Suprapubic skin (tissue), 3 donors: ENCODE data around the gene SMG5.

Experiments used
- POLR2A ChIP-seq, 2 donors: fragments of 450-650 bp; IDR thresholded peaks; one replicate each; pipeline ENCODE4 v1.6.1; 2017; ENCODE audit warnings: antibody characterized with exemption in 2 of 2, mild to moderate bottlenecking in 2 of 2, moderate library complexity in 2 of 2
- TF ChIP-seq, protein P1 (sequence below), 2 donors: fragments of 200-600 bp in 1 of 2; fragments of 450-650 bp in 1 of 2; sonication (generic) in 1 of 2; IDR thresholded peaks; one replicate each; pipeline ENCODE4 v1.5.1; 2016 to 2019; ENCODE audit warnings: antibody characterized with exemption in 2 of 2, mild to moderate bottlenecking in 1 of 2, moderate library complexity in 1 of 2

DNA sequence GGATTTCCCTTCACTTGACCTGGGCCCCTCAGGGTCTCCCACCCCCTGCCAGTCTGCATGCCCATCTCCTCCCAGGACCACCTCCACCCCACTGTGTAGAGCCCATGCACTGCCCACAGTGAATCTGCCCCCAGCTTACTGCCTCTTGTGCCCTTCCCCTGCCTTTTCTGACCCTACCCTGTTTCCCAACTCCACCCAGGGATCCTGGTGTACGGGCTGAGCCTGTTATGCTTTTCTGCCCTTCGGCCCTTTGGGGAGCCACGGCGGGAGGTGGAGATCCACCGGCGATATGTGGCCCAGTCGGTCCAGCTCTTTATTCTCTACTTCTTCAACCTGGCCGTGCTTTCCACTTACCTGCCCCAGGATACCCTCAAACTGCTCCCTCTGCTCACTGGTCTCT, 3.4 kb upstream of the SMG5 start:
- TF ChIP-seq, protein P1, sequence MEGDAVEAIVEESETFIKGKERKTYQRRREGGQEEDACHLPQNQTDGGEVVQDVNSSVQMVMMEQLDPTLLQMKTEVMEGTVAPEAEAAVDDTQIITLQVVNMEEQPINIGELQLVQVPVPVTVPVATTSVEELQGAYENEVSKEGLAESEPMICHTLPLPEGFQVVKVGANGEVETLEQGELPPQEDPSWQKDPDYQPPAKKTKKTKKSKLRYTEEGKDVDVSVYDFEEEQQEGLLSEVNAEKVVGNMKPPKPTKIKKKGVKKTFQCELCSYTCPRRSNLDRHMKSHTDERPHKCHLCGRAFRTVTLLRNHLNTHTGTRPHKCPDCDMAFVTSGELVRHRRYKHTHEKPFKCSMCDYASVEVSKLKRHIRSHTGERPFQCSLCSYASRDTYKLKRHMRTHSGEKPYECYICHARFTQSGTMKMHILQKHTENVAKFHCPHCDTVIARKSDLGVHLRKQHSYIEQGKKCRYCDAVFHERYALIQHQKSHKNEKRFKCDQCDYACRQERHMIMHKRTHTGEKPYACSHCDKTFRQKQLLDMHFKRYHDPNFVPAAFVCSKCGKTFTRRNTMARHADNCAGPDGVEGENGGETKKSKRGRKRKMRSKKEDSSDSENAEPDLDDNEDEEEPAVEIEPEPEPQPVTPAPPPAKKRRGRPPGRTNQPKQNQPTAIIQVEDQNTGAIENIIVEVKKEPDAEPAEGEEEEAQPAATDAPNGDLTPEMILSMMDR (IDR thresholded peaks at IDR 0.05) = no peak
- TF ChIP-seq POLR2A (IDR thresholded peaks at IDR 0.05) = no peak
